Measurements from ENCODE around the gene ATP8A2. TPM values are rescaled to one million over a fixed set of nuclear protein-coding genes. Genes with fewer than 3 reads are reported as not detected.

ATP8A2 gene
- total RNA-seq, 3 donors from 2014 or later = under 0.01 to 1.0 (median under 0.01) TPM

- TF ChIP-seq, protein P1, sequence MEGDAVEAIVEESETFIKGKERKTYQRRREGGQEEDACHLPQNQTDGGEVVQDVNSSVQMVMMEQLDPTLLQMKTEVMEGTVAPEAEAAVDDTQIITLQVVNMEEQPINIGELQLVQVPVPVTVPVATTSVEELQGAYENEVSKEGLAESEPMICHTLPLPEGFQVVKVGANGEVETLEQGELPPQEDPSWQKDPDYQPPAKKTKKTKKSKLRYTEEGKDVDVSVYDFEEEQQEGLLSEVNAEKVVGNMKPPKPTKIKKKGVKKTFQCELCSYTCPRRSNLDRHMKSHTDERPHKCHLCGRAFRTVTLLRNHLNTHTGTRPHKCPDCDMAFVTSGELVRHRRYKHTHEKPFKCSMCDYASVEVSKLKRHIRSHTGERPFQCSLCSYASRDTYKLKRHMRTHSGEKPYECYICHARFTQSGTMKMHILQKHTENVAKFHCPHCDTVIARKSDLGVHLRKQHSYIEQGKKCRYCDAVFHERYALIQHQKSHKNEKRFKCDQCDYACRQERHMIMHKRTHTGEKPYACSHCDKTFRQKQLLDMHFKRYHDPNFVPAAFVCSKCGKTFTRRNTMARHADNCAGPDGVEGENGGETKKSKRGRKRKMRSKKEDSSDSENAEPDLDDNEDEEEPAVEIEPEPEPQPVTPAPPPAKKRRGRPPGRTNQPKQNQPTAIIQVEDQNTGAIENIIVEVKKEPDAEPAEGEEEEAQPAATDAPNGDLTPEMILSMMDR (IDR thresholded peaks at IDR 0.05) = no peak
- TF ChIP-seq POLR2A (IDR thresholded peaks at IDR 0.05) = no peak
- no peak for TF ChIP-seq POLR2AphosphoS5 (IDR thresholded peaks at IDR 0.05)
- Histone ChIP-seq H3K4me3 (no peak overlapping the region), H3K27ac (no peak overlapping the region), H3K36me3 (no peaks in the 10 kb centered on the region), H3K9me3 (no peaks in the 10 kb centered on the region), H3K4me1 (no peaks in the 10 kb centered on the region), H3K27me3 (no peaks in the 10 kb centered on the region)
- DNase-seq (ENCODE audit: low spot score in 2 of 2) = no peak
- intact Hi-C loops (cut with DNase I; ENCODE audit: low total_unique reads) = no loop called here
Measured at GRCh38 chr13:25679936-25680335, 308.2 kb downstream of the ATP8A2 start.

DNA sequence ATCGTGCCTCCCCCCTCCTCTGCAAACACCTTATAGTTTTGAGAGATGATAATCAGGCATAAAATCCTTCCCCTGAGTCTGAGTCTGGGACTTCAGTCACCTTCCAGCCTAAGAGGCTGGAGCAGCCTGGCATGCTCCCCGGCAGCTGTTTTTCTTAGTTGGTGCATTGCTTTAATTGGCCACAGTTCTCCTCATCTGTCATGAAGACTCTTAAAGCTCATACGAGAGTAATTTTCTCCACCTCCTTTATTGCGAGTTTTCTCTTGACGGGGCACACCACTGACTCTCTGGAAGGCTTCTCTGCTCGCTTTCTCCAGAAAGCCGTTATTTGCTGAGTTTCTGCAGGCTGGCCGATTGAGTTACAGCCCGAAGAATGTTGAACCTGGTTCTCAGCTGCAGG lies 310.5 kb downstream of the ATP8A2 start:
- Histone ChIP-seq H3K27ac (no peak overlapping the region), H3K36me3 (no peaks in the 10 kb centered on the region), H3K27me3 (no peaks in the 10 kb centered on the region), H3K4me3 (no peak overlapping the region), H3K4me1 (no peaks in the 10 kb centered on the region), H3K9me3 (no peaks in the 10 kb centered on the region)
- intact Hi-C loops (cut with DNase I; ENCODE audit: low total_unique reads) = no loop called here
- DNase-seq (ENCODE audit: low spot score in 2 of 2) = no peak
- TF ChIP-seq POLR2A (IDR thresholded peaks at IDR 0.05) = no peak
- TF ChIP-seq POLR2AphosphoS5 (IDR thresholded peaks at IDR 0.05) = no peak
- TF ChIP-seq, protein P1 (IDR thresholded peaks at IDR 0.05) = no peak

DNA sequence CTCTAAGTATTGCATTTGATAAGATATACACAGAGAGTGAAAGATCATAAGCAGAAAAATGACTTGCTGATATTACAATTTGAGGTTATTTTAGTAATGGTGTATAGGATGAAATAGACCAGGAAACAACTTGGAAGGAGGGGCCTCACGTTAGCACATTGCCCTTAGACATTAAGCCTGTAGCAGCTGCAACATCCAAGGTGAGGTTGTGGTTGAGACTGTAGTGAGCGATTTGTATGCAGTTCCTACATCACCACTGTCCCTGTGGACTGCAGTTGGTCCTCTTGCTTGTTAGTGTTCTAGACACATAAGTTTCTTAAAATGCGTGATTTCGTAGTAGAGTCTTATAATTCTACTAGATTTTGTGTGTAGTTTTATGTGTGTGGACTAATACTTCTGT lies 311.3 kb downstream of the ATP8A2 start:
- DNase-seq (ENCODE audit: low spot score in 2 of 2) = no peak
- intact Hi-C loops (cut with DNase I; ENCODE audit: low total_unique reads) = no loop called here
- H3K36me3 ChIP-seq = no peaks in the 10 kb centered on the region
- TF ChIP-seq POLR2AphosphoS5 (IDR thresholded peaks at IDR 0.05) (no peak), POLR2A (IDR thresholded peaks at IDR 0.05) (no peak)
- TF ChIP-seq, protein P1 (IDR thresholded peaks at IDR 0.05) = no peak
- H3K4me3 ChIP-seq = no peak overlapping the region
- H3K9me3 ChIP-seq = no peaks in the 10 kb centered on the region
- no peaks in the 10 kb centered on the region for H3K27me3 ChIP-seq
- H3K27ac ChIP-seq = no peak overlapping the region
- no peaks in the 10 kb centered on the region for H3K4me1 ChIP-seq

- no peak overlapping the region for H3K27ac ChIP-seq
- H3K27me3 ChIP-seq = no peaks in the 10 kb centered on the region
- H3K4me1 ChIP-seq = no peaks in the 10 kb centered on the region
- TF ChIP-seq, protein P1 (IDR thresholded peaks at IDR 0.05) = no peak
- TF ChIP-seq POLR2A (IDR thresholded peaks at IDR 0.05) (no peak), POLR2AphosphoS5 (IDR thresholded peaks at IDR 0.05) (no peak)
- H3K36me3 ChIP-seq = no peaks in the 10 kb centered on the region
- intact Hi-C loops (cut with DNase I; ENCODE audit: low total_unique reads) = no loop called here
- H3K4me3 ChIP-seq = no peak overlapping the region
- no peaks in the 10 kb centered on the region for H3K9me3 ChIP-seq
- DNase-seq (ENCODE audit: low spot score in 2 of 2) = no peak
Measured at GRCh38 chr13:25683662-25684370, 312.0 kb downstream of the ATP8A2 start.

GRCh38 chr13:25684491-25684890 lies 312.7 kb downstream of the ATP8A2 start:
- H3K9me3 ChIP-seq = no peaks in the 10 kb centered on the region
- H3K4me1 ChIP-seq = no peaks in the 10 kb centered on the region
- H3K4me3 ChIP-seq = no peak overlapping the region
- intact Hi-C loops (cut with DNase I; ENCODE audit: low total_unique reads) = no loop called here
- TF ChIP-seq POLR2A (IDR thresholded peaks at IDR 0.05) = no peak
- no peak for DNase-seq (ENCODE audit: low spot score in 2 of 2)
- no peaks in the 10 kb centered on the region for H3K27me3 ChIP-seq
- H3K27ac ChIP-seq = no peak overlapping the region
- H3K36me3 ChIP-seq = no peaks in the 10 kb centered on the region
